Fibroblast of the conjunctiva (primary cell): Measurements from ENCODE around the gene LGI2.
"Not testable (repeated sequence)": the region's sequence is repeated elsewhere in the genome, so short reads cannot be mapped to it uniquely, and the experiment has no call there.

Experiments
- DNase-seq: peaks from one replicate; pipeline ENCODE4 v3.0.0-alpha.2; 2010; ENCODE audit warnings: low read depth

The LGI2 gene, protein sequence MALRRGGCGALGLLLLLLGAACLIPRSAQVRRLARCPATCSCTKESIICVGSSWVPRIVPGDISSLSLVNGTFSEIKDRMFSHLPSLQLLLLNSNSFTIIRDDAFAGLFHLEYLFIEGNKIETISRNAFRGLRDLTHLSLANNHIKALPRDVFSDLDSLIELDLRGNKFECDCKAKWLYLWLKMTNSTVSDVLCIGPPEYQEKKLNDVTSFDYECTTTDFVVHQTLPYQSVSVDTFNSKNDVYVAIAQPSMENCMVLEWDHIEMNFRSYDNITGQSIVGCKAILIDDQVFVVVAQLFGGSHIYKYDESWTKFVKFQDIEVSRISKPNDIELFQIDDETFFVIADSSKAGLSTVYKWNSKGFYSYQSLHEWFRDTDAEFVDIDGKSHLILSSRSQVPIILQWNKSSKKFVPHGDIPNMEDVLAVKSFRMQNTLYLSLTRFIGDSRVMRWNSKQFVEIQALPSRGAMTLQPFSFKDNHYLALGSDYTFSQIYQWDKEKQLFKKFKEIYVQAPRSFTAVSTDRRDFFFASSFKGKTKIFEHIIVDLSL

DNA sequence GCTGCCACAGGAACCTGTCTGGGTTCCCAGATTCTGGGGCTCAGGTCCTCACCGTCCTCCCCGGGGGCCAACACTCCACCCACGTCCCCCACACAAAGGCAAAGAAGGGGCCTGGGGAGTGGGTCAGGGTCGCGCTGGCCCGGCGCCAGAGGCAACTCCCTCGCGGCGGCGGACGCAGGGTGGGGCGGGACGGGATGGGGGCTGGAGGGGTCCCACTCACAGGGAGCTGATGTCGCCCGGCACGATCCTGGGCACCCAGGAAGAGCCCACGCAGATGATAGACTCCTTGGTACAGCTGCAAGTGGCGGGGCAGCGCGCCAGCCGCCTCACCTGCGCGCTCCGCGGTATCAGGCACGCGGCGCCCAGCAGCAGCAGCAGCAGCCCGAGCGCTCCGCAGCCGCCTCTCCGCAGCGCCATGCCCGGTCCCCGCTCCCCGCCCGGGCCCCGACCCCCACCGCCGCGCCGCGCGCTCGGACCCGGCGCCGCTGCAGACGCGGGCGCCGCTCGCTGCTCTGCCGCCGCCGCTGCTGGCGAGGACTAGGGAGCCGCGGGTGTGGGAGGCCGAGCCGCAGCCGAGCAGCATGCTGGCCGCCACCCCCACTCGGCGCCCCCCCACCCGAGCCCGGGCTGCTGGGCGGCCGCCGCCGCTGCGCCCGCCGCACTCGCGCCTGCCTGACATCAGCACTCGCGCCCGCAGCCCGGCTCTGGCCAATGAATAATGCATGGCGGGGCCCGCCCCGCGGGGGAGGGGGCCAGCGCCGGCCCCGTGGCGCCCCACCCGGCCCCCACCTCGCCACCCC, at the start of gene LGI2:
Gene LGI2, minus strand, starts transcription at position 670 of the 800 bp plus-strand sequence. Its CDS starts 253 bp downstream, at position 417.
- no peak for DNase-seq

DNA sequence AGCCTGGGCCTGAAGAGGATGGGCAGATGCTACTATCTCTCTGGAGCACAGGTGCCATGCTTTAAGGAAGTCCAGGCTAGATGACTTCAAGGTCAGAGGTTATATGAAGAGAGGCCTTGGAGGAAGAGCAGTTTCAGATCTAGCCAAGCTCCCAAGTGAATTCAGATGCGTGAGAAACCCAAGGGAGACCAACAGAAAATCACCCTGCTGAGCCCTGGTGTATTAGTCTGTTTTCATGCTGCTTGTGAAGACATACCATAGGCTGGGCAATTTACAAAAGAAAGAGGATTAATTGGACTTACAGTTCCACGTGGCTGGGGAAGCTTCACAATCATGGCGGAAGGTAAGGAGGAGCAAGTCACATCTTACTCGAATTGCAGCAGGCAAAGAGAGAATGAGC, 47.8 kb upstream of the LGI2 start:
- no peak for DNase-seq

DNA sequence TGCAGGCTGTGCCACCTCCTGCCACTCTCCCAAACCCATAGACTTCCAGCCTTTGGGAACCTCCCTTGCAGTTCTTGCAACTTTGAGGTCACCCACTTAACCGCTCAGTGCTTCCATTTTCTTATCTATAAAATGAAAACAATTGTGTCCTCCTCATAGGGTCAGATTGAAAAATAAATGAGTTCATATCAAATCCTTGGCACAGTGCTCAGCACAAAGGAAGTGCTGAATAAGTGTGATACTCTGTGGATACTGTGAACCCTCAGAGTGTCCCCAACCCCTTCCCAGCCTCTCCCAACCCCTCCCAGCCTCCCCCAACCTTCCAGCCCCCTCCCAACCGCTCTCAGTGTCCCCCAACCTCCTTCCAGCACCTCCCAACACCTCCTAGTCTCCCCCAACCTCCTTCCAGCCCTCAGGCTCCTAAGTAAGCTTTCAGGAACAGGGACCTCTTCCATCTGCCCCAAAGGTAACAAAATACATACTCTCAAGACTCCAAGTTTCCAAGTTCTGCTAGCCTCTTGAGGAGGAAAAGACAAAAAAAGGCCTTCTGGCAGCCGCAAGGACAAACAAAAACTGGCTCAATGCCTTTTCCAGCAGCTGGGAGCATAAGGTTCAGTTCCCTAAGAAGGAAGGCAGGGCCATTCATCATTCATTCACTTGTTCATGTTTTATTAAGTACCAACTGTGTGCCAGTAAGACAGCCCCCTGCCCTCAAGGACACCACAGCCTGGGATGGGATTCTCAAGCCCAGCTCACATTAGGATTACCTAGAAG, 46.1 kb upstream of the LGI2 start:
- DNase-seq = no peak

DNA sequence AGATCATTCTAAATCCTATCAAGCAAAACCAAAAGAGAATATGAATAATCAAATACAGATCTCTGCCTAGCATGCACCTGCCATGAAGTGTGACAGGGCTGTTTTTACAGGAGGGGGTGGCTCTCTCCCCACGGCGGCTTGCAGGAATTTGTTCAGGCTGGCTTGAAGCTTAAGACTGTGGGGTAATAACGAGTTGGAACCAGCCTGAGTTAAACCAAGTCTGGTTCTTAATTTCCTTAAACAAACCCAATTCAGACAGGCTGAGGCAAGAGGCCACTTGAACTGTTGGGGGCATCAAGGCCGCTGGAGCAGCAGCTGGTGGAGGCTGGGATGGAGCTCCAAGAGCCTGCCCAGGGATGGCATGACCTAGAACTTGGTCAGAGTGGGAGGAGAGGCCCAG, 45.1 kb upstream of the LGI2 start:
- no peak for DNase-seq

DNA sequence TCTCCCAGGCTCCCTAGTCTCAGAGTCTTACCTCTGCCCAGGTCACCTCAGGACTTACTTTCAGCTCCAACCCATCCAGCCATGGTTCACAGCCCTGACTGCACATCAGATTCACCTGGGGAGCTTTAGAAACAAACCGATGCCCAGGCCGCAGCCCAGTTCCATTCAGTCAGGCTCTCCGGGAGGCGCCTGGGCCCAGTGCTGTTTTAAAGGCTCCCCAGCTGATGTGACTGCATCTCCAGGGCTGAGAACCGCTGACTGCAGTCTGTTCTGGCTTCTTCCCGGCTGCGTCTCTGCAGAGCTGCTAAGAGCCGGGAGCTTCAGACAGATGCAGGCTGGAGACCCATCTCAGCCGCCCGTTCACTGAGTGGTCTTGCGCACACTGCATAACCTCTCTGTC, 44.4 kb upstream of the LGI2 start:
- DNase-seq = no peak

DNA sequence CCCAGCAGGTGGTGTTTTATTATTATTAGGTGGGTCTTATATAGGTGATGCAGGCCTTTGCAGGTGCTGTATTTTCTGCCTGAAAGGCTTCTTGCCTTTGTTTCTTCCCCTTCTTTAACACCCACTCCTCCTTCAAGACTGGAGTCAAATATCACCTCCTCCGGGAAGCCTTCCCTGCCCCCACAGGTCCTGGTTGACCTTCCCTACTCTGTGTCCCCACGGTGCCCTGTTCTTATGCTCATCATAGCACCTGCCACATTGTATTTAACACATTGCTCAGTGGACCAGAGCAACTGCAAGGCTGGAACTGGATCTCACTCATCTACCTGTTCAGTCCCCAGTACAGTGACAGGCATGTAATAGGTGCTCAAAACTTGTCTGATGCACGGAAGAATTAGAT, 39.8 kb upstream of the LGI2 start:
- no peak for DNase-seq

DNA sequence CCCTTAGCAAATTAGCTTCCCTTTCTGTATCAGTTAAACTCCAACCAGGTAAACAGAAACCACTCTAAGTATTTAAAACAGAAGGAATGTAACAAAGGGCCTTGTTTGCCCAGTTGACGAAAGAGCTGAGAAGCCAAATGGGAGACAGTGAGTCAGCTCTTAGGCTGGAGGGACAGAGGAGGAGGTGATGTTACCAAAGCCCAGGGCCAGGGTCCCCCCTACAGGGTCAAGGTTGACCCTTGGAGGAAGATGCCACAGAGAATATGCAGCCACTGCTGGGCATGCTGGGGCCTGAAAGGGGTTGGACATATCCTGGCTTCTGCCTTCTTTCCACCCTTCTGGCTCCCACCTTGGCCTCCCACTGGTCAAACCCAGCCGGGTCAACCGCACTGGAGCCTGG, 38.3 kb upstream of the LGI2 start:
- no peak for DNase-seq

DNA sequence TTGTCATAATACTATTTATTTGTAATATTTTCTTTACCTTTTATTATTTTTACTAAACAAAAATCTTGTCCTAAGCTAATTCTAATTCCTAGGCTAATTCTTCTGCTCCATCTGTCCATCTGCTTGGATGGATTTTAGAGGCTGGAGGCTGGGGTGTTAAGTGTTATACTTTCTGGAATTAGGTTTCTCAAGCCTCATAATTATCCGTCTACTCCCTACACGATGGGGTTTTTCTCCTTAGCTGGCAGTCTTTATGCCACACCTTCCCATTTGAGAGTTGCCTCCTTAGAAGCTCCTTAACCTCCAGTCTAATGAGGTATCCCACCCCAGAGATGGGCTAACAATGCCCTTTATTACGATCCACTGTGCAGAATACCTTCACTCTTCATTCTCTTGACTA, 37.6 kb upstream of the LGI2 start:
- no peak for DNase-seq

DNA sequence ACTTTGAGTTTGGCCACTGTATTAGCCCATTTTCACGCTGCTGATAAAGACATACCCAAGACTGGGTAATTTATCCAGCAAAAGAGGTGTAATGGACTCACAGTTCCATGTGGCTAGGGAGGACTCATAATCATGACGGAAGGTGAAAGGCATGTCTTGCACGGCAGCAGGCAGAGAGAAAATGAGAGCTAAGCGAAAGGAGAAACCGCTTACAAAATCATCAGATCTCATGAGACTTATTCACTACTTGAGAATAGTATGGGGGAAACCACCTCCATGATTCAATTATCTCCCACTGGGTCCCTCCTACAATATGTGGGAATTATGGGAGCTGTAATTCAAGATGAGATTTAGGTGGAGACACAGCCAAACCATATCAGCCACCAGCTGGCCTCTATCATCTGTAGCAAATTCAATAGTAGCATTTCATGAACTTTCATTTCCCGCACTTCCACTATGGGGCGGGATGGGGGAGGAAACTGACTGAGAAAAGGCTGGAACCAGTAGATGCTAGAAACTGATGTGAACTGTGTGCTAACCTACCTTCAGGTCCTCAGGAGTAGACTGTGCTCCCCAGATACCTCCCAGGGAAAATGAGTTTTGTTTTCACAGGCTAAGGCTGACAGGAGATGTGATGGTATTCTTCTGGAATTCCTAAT, 35.3 kb upstream of the LGI2 start:
- no peak for DNase-seq

DNA sequence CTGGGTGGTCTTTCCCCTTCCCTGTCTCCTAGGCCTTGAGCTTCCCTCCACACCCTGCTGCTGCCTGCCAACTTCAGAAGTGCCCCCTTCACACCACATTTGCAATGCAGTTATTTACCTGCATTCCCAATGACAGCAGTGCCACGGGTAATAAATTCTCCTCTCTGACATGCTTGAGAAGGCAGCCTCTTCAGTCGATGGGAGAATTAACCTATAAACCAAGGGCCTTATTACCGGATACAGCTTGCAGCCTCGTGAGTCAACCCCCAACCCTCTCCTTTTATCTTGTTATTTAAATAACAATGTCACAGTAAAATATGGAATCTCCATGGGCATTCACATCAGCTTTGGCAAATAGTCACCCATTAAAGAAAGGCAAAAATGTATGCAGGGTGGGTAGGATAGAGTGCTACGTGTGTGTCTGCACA, 34.7 kb upstream of the LGI2 start:
- DNase-seq = no peak

DNA sequence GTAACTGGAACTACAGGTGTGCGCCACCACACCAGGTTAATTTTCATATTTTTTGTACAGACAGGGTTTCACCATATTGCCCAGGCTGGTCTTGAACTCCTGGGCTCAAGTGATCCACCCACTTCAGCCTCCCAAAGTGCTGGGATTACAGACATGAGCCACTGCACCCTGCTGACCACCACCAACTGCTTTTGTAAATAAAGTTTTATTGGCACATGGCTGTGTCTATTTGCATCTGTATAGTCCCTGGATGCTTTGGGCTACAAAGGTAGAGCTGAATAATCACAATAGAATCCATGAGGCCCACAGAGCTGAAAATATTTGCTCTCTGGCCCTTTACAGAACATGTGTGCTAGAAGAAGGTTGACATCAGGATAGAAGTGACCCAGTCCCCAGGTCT, 33.7 kb upstream of the LGI2 start:
- DNase-seq = not testable (repeated sequence)

DNA sequence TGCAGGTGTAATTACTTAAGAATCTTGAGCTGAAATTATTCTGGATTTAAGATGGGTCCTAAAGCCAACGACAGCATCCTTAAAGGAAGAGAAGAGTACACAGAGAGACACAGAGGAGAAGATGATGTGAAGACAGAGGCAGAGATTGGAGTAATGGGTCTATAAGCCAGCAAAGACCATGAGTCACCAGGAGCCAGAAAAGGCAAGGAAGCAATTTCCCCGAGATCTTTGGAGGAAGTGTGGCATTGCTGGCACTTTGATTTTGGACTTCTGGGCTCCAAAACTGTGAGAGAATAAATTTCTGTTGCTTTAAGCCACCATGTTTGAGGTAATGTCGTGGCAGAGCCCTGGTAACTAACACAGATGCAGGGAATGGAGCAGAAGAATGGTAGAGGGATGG, 32.4 kb upstream of the LGI2 start:
- no peak for DNase-seq

DNA sequence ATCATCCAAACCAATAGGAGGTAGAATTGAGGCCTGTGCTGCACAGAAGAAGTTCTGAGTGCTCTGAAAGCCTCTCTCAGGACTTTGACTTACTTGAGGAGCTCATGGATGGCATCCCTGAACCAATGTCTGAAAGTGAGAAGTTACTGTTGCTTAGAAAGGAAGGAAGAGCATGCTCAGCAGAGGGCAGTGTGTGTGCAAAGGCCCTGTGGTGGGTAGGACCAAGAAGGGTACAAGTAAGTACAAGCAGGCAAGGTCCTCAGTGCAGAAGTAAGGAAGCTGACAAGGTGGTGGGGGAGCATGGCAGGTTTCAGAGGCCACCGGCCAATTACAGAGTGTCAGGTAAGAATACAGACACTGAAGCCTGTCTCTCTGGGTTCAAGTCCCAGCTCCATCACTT, 31.4 kb upstream of the LGI2 start:
- no peak for DNase-seq

DNA sequence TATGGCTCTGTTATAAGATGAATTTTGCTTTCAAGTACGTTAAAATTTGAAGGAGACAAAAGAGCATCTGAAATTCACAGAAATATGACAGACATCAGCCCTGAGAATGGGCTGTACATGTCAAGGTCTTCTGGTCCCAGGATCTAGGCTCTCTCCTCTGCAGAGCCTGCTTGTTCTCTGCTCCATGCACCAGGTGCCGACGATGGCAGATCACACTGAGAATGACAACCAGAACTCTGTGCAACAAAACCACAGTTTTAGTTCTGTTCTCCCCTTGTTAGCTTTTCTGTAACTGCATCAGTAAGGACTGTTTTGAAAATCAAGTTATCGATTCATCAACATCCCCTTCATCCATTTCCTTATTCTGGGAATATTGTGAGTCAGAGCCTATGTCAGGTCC, 30.9 kb upstream of the LGI2 start:
- no peak for DNase-seq

DNA sequence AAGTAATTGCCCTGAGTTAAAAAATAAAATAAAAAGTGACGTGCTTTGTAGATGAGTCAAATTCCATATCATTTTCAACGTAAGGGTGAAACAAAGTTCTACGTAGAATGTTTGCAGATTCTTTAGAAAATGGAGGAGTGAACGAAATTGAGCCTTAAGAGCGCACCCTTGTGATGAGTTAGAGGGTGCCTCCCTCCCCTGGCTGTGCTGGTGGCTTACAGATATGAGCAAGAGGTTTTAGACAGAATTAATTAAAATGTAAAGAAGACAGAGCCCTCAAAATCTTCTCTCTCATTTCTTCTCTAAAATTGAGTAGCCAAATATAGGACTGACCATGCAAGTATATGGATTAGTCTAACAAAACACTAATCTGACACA, 30.2 kb upstream of the LGI2 start:
- DNase-seq = no peak

DNA sequence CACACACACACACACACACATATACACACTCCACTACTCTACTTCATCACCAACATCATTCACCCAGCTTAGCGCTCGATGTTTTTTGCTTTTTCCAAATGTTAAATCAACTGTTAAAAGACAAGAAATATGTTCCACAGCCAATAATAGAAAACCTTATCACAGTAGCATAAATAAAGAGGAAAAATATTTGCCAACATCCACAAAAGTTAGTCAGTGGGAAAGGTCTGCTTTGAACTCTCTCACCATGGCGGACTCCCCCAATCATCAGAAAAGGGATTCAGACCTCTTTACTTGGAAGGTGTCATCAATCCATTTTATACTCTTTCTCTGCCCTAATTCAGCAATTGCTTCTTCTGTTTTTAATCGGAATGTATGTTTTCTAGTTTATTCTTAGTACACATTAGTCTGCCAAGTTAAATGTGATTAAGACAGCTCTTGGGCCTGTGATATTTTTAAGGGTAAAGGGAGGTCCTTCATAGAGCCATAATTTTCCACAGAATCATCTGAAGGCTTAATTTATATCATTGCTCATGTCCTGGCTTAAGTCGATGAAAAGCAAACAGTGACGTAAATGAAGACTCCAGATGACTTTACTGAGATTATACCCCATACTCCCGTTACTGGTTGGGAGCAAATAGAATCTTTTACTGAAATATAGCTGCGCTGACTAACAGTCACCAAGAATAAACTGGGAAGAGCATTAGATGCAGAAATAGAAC, 29.7 kb upstream of the LGI2 start:
- no peak for DNase-seq

DNA sequence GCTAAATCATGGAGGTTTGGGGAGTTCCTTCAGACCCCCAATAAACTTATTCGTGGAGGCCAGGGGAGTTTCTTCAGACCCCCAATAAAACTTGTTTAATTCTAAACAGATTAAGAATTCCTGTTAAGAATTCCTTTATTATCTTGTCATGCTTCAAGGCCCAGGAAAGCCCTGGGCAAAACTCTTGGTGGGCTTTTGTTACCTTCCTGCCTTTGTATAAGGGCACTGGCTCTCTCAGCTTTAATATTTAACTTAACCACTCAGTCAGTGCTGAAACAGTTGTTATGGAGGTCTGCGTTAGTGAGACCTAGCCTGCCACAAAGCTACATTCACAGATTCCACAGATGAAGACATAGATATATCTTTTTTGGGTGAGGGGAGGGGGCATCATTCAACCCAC, 29.0 kb upstream of the LGI2 start:
- DNase-seq = no peak

DNA sequence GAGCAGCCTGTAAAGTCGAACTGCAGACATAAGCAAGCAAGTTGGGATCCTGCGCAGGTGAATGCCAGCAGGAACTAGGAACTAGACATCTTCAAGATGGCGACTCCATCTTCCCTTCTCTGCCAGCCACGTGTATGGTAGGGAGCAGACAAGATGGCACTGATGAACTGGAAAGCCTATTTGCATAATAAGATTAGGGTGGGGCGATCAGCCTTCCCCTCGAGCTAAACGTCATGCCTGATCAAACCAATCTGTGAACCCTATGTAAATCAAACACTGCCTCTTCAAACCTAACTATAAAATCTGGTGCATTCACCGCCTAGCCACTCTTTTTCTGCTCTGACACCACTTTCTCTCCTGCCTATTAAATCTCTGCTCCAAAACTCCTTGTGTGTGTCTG, 28.1 kb upstream of the LGI2 start:
- DNase-seq = no peak

DNA sequence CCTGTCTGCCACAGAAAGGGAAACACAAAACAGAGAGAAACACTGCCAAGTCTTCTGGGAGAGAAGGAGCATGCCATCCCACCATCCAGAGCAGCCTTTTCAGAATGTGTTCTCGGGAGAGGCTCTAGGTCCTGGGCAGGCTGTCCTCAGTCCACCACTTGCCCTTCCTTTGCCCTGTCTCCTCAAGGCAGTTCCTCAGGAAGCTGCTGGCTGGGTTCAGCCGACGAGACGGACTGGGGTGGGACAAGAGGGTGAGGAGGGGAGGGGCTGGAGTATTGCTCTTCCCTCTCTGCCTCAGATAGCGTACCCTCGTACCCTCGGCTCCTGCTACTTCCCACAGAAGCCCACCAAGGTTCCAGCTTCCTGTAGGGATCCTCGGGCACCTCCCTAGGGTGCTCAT, 26.6 kb upstream of the LGI2 start:
- no peak for DNase-seq

DNA sequence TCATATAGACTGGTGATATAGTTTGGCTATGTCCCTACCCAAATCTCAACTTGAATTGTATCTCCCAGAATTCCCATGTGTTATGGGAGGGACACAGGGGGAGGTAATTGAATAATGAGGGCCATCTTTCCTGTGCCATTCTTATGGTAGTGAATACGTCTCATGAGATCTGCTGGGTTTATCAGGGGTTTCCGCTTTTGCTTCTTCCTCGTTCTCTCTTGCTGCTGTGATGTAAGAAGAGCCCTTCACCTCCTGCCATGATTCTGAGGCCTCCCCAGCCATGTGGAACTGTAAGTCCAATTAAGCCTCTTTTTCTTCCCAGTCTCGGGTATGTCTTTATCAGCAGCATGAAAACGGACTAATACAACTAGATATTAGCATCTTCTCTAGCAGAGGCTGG, 21.3 kb upstream of the LGI2 start:
- not testable (repeated sequence) for DNase-seq

DNA sequence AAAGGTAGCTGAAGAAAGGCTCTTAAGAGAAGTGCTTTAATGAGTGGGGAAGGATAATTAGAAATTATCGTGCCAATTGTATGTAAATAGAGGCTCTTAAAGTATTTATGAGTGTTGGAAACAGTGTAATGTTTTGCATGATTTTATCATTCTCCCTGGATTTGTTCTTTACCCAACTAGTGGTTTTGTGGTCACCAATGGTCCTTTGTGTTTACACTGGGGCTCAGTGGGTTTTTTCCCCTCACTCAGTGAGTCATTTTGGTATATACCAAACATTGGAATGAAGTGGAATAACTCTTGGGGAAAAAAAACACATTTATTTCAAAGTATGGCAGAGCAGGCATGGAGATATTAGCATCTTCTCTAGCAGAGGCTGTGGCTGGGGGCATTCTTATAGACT, 20.8 kb upstream of the LGI2 start:
- no peak for DNase-seq
